Measurements from ENCODE around the gene CDH10. TPM values are rescaled to one million over a fixed set of nuclear protein-coding genes. Genes with fewer than 3 reads are reported as not detected.
A peak's percentile ranks its signal among the peaks of the same experiment; 100 is the strongest.

CDH10 gene
- total and polyA plus RNA-seq, 8 donors, result 4.2 TPM; not detected in 7

DNA sequence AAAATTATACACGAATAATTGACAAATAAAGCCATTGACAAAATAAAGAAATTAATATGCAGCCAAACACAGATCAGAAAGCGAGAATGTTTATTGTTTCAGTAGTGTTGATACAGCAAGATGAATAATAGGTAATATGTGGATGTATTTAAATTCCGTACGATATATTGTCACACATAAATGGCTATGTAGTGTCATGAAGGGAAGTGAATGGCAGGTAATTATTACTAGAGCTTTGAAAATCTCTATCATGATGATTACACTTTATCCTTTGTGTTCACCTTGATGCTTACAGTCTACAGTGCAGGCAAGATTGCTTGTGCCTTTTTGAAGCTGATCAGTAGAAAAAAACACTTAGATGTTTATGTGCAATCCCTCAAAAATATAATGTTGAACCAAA, 23.3 kb upstream of the CDH10 start:
- WGBS, 5 donors, result 82 to 94% (median 87%) methylated on average over 4 of the region's 4 CpGs
- H3K4me3 ChIP-seq, result no peak overlapping the region
- DNase-seq, result no peak
- intact Hi-C loops (cut with DNase I; ENCODE audit: low total_unique reads), result no loop called here
- TF ChIP-seq POLR2A (IDR thresholded peaks at IDR 0.05) (no peak), EP300 (IDR thresholded peaks at IDR 0.05) (no peak), POLR2AphosphoS5 (IDR thresholded peaks at IDR 0.05) (no peak)
- TF ChIP-seq, protein P1, sequence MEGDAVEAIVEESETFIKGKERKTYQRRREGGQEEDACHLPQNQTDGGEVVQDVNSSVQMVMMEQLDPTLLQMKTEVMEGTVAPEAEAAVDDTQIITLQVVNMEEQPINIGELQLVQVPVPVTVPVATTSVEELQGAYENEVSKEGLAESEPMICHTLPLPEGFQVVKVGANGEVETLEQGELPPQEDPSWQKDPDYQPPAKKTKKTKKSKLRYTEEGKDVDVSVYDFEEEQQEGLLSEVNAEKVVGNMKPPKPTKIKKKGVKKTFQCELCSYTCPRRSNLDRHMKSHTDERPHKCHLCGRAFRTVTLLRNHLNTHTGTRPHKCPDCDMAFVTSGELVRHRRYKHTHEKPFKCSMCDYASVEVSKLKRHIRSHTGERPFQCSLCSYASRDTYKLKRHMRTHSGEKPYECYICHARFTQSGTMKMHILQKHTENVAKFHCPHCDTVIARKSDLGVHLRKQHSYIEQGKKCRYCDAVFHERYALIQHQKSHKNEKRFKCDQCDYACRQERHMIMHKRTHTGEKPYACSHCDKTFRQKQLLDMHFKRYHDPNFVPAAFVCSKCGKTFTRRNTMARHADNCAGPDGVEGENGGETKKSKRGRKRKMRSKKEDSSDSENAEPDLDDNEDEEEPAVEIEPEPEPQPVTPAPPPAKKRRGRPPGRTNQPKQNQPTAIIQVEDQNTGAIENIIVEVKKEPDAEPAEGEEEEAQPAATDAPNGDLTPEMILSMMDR (IDR thresholded peaks at IDR 0.05), result no peak
- no peaks in the 10 kb centered on the region for H3K9me3 ChIP-seq
- H3K36me3 ChIP-seq, result no peaks in the 10 kb centered on the region
- H3K27ac ChIP-seq, result no peak overlapping the region
- no peaks in the 10 kb centered on the region for H3K27me3 ChIP-seq
- no peaks in the 10 kb centered on the region for H3K4me1 ChIP-seq

- Histone ChIP-seq H3K27me3 (peaks cover 0 to 6% (median 0%) of the 10 kb centered on the region in 3 donors), H3K36me3 (no peaks in the 10 kb centered on the region), H3K27ac (no peak overlapping the region), H3K9me3 (no peaks in the 10 kb centered on the region), H3K4me1 (peaks cover 0 to 9% (median 3%) of the 10 kb centered on the region in 4 donors), H3K4me3 (no peak overlapping the region)
- intact Hi-C loops (cut with DNase I; ENCODE audit: low total_unique reads), result no loop called here
- no peak for TF ChIP-seq POLR2A (IDR thresholded peaks at IDR 0.05)
- no peak for TF ChIP-seq POLR2AphosphoS5 (IDR thresholded peaks at IDR 0.05)
- no peak for TF ChIP-seq EP300 (IDR thresholded peaks at IDR 0.05)
- TF ChIP-seq, protein P1 (IDR thresholded peaks at IDR 0.05), result no peak
- WGBS, 5 donors, result 30 to 47% (median 44%) methylated on average over 3 of the region's 3 CpGs
- peak in 1 of 2 donors; percentile 25 for DNase-seq
These were observed 4.8 kb upstream of the CDH10 start for GRCh38 chr5:24649531-24649930.

DNA sequence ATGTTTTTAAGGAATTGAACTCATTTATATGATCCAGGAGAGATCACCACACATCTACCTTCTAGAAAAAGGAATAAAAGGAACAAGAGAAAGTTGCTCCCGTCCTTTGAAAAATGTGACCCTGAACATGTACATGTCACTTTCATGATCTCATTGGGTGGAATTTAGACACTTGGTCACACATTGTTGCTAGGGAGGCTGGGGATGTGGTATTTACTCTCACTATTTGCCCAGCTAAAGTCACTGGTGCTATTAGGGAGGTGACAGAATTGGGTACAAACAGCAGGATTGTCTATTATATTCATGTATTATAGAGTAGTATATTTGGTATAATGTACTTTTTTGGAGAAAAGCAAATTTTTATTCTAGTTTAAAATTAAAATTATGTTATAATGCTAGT, 2.1 kb upstream of the CDH10 start:
- Histone ChIP-seq H3K27ac (no peak overlapping the region), H3K4me3 (no peak overlapping the region), H3K27me3 (peaks cover 0 to 14% (median 0%) of the 10 kb centered on the region in 3 donors), H3K9me3 (no peaks in the 10 kb centered on the region), H3K36me3 (no peaks in the 10 kb centered on the region), H3K4me1 (peaks cover 0 to 10% (median 3%) of the 10 kb centered on the region in 4 donors)
- TF ChIP-seq POLR2A (IDR thresholded peaks at IDR 0.05), result no peak
- TF ChIP-seq, protein P1 (IDR thresholded peaks at IDR 0.05), result no peak
- no peak for TF ChIP-seq EP300 (IDR thresholded peaks at IDR 0.05)
- no peak for TF ChIP-seq POLR2AphosphoS5 (IDR thresholded peaks at IDR 0.05)
- peak in 1 of 2 donors; percentile 50 for DNase-seq
- intact Hi-C loops (cut with DNase I; ENCODE audit: low total_unique reads), result no loop called here
- 54 to 69% (median 65%) methylated on average over 1 of the region's 1 CpG for WGBS, 5 donors

- Histone ChIP-seq H3K27me3 (peaks cover 0 to 14% (median 0%) of the 10 kb centered on the region in 3 donors), H3K27ac (no peak overlapping the region), H3K36me3 (no peaks in the 10 kb centered on the region), H3K4me1 (peaks cover 0 to 10% (median 3%) of the 10 kb centered on the region in 4 donors), H3K4me3 (no peak overlapping the region), H3K9me3 (no peaks in the 10 kb centered on the region)
- DNase-seq, result no peak
- 47 to 51% (median 50%) methylated on average over 5 of the region's 5 CpGs for WGBS, 5 donors
- intact Hi-C loops (cut with DNase I; ENCODE audit: low total_unique reads), result no loop called here
- TF ChIP-seq POLR2AphosphoS5 (IDR thresholded peaks at IDR 0.05), result no peak
- TF ChIP-seq, protein P1 (IDR thresholded peaks at IDR 0.05), result no peak
- no peak for TF ChIP-seq EP300 (IDR thresholded peaks at IDR 0.05)
- no peak for TF ChIP-seq POLR2A (IDR thresholded peaks at IDR 0.05)
These were observed 705 bp upstream of the CDH10 start for GRCh38 chr5:24645483-24645882.

Data from stomach (tissue), 9 donors.